ENCODE results near the gene PNPLA1.

PNPLA1 gene

DNA sequence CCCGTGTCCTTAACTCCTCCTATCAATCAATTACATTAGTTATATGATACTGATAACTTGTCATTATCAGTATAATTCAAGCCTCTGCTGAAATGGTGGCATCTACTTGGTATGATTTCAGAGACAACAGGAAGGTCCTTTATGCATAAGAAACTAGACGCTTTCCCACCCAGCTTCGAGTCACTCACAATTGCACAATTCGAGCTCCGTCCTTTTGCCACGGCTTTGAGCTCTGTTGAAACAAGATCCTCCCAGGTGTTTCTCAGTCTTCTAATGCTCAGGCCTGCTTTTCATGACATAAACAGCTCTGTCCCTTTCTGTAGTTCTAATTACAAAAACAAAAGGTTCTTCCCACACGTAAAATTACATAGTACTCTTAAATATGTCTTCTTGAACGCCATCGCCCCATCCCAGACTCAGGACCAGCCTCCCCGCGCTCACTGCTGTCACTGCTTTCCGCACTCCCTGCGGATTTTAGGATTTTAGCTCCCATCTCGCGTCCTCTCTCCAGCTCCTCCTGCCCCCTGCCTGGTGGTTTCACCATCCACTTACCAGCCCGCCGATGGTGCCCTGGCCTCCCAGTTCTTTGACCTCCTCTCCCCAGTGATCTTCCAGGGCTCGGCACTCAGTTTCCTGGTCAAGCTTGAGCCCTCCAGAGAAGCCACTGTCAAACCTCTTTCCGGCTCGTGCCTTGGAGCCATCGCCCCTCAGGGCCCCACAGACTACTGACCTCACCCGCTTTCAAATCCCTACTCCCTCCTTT is 23.2 kb upstream of the PNPLA1 start:
- no peak for DNase-seq (ENCODE audit: low read depth, low spot score)

DNA sequence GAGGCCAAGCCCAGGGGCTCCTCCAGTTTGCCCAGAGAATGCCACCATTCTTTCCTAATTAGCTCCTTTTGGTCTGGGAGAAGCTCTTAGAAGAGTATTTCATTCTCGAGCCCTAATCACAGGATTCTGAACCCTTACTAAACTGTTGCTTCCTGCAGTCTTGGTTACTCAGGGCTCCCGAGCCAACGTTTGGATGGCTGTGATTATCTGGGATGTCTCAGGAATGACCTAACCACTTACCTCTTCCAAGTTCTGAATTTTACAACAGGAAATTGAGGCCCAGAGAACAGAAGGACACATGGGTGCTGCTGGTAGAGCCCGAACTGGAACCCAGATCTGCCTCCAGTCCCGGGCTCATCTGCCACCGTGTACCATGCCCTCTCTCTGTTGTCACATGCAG is 22.2 kb upstream of the PNPLA1 start:
- DNase-seq (ENCODE audit: low read depth, low spot score): no peak

DNA sequence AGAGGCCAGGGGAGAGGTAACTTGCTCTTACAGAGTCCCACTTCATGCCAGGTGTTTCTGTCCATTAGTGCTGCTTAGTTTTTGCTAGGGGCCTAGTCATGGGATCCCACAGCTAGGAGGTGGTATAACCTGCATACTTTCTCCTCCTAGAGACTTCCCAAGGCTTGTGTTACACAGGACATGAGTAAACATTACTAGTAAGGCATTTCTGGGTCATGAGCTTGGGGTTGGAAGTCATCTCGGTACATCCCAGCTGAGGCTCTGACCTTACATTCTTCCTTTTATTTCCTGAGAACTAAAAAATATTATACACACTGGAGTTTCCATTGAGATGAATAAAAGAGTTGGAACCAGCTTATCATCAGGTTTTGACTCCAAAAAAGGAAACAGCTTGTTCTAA is 20.9 kb upstream of the PNPLA1 start:
- no peak for DNase-seq (ENCODE audit: low read depth, low spot score)

DNA sequence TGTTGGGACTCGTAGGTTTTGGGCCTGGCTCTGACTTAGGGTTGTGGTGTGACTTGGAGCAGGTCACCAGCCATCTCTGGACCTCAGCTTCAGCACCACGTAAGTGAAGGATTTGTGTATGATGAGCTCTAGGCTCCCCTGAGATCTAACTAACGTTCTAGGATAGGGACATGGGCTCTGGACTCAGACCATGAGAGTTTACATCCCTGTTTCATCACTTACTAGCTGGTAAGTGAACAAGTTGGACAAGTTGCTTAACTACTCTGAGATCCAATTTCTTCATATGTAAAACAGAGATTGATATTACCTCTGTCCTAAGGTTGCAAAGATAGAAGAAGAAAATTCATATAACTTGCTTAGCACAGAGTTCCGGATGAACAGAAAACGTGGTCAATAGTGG is 20.3 kb upstream of the PNPLA1 start:
- no peak for DNase-seq (ENCODE audit: low read depth, low spot score)

GRCh38 chr6:36252005-36252404 is 17.9 kb upstream of the PNPLA1 start:
- DNase-seq (ENCODE audit: low read depth, low spot score): no peak

- no peak for DNase-seq (ENCODE audit: low read depth, low spot score)
These were observed 6.4 kb upstream of the PNPLA1 start for GRCh38 chr6:36263390-36264000.

- no peak for DNase-seq (ENCODE audit: low read depth, low spot score)
These were observed 4.1 kb upstream of the PNPLA1 start for GRCh38 chr6:36265744-36266143.

DNA sequence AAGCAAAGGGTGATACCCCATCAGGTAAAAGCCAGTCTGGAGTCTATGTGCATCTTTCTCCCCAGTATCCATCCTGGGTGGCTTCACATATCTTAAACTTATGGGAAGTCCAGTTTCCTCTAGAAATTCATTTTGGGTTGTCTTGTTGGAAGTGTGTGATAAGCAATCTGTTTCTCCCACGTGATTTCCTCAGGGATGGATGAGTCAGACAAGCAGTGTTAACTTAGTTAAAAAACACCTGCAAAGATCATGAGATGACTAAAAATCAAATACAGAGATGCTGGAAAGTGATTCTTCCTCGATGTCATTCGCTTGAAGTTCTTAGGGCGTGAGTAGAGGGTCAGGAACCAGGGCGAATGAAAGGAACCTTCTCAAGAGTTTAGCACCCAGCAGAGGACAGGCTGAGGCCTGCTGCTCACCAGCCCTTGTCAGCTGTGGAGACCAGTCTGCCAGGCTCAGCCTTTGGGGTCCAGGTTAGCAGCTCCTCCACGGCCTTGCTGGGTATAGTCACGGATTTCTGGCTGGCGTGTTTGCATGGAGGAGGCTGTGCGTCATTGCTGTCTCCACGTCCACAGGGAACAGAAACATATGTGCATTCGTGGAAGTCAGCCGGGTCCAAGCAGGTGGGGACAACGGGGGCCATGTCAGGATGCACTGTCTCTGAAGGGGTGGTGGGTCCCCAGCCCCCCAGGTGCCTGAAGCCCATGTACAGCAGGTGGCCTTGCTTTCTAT is 2.8 kb upstream of the PNPLA1 start:
- no peak for DNase-seq (ENCODE audit: low read depth, low spot score)

GRCh38 chr6:36267731-36268477 is 2.0 kb upstream of the PNPLA1 start:
- no peak for DNase-seq (ENCODE audit: low read depth, low spot score)

- no peak for DNase-seq (ENCODE audit: low read depth, low spot score)
These were observed 1.2 kb upstream of the PNPLA1 start for GRCh38 chr6:36268478-36269275.

DNA sequence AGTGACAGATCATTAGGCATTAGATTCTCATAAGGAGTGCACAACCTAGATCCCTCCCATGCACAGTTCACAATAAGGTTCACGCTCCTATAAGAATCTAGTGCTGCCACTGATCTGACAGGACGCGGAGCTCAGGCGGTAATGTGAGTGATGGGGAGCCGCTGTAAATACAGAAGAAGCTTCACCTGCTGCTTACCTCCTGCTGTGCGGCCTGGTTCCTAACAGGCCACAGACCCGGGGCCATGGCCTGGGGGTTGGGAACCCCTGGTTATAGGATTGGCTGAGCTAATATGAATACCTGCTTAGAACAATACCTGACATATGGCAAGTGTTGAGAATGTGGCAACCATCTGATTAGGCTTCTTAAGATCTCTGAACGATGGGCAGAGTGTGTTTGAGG is 2.4 kb downstream of the PNPLA1 start:
- DNase-seq (ENCODE audit: low read depth, low spot score): no peak

DNA sequence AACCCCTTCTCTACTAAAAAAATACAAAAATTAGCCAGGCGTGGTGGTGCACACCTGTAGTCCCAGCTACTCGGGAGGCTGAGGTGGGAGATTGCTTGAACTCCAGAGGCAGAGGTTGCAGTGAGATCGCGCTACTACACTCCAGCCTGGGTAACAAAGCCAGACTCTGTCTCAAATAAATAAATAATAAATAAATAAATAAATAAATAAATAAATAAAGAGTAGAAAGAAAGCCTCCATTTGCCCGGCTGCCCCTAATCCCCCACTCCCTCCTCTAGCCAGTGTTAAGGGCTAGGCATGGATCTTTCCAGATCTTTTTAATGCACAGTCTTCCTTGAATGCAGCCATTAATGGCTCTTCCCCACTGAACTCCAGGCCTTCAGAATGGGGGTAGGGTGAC is 3.2 kb downstream of the PNPLA1 start:
- no peak for DNase-seq (ENCODE audit: low read depth, low spot score)

DNA sequence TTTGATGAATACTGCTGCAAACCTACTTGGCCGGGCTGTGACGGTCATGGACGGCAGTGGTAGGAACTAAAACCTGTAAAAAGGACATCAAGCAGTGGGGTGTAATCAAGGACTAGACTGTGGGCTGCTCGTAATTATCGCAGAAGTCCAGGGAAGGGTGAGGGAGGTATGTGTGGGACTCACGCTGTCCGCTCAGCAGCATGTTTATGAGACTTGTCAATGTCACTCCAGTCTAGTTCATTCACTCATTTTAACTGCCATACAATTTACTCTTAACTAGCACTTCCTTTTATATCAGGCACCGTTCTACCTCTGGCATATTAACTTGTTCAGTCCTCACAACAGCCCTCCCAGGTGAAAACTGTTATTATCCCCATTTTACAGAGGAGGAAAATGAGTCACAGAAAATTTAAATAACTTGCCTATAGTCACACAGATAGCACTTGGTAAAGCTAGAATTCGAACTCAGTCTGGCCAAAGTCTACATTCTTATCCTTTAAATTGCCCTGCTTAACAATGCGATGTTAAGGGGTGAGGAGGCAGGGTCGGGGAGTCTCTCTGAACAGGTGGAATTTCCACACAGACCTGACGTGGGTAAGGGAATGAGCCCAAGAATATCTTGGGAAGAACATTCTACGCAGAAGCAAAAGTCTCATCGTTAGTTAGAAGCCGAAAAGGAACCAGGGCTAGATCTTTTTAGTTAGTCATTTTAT is 4.1 kb downstream of the PNPLA1 start:
- no peak for DNase-seq (ENCODE audit: low read depth, low spot score)

GRCh38 chr6:36276581-36277536 is 7.0 kb downstream of the PNPLA1 start:
- no peak for DNase-seq (ENCODE audit: low read depth, low spot score)

- DNase-seq (ENCODE audit: low read depth, low spot score): no peak
These were observed 8.1 kb downstream of the PNPLA1 start for GRCh38 chr6:36277946-36278470.

DNA sequence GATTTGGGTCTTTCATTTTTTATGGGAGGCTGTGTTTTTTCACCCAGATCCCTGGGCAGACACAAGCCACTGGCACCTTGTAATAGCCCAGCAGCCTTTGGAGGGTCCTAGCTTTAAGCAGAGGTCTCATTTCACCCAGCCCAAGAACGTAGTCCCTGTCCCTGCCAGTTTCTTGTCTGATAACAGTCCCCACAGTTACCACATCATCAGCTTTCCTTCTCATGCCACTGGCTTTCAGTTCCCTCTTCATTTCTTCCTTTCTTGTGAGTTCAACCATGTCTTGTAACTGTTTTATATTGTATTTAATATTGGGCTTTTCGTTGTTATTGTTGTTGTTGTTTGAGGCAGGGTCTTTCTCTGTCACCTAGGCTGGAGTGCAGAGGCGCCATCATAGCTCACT is 10.6 kb downstream of the PNPLA1 start:
- DNase-seq (ENCODE audit: low read depth, low spot score): no peak

- DNase-seq (ENCODE audit: low read depth, low spot score): no peak
These were observed 11.1 kb downstream of the PNPLA1 start for GRCh38 chr6:36280983-36281382.

- DNase-seq (ENCODE audit: low read depth, low spot score): no peak
These were observed 13.7 kb downstream of the PNPLA1 start for GRCh38 chr6:36283608-36284007.

DNA sequence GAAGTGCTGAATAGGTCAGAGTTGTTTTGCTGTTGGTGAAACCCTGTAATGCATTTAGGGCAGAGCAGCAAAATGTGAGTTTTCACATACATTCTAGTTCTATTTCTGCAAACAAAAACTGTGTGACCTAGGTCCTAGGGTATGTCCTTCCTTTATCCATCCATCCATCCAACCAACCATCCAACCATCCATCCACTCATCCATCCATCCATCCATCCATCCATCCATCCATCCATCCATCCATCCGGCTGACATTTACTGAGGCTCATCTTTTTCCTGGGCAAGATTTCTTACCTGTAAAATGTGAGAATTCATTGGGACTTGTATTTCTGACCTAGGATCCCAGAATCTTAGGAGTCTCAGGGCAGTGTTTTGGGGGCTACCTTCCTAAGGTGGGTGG is 14.5 kb downstream of the PNPLA1 start:
- DNase-seq (ENCODE audit: low read depth, low spot score): no peak
